ENCODE measurements around the gene COG6. TPM values are rescaled to one million over a fixed set of nuclear protein-coding genes. Genes with fewer than 3 reads are reported as not detected.

The COG6 gene
- total and polyA plus RNA-seq, 2 of the 8 experiments (the other 6 are each of a cell fraction or from before 2014, with no cell fraction given) = 8.8 to 22.3 TPM

DNA sequence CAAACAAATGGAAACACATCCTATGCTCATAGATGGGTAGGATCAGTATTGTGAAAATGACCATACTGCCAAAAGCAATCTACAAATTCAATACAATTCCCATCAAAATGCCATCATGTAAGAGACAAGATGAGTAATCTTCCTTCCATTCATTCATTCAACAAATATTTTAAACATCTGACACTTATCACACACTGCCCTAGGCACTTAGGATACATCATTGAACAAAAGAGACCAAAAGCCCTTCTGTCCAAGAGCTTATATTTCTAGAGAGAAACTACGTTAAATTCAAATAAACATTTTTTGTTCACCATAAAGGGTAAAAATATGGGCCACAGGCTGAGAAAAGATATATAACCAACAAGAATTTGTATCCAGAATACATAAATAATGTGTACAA, 32.0 kb upstream of the COG6 start (continued):
- TF ChIP-seq, protein P1, sequence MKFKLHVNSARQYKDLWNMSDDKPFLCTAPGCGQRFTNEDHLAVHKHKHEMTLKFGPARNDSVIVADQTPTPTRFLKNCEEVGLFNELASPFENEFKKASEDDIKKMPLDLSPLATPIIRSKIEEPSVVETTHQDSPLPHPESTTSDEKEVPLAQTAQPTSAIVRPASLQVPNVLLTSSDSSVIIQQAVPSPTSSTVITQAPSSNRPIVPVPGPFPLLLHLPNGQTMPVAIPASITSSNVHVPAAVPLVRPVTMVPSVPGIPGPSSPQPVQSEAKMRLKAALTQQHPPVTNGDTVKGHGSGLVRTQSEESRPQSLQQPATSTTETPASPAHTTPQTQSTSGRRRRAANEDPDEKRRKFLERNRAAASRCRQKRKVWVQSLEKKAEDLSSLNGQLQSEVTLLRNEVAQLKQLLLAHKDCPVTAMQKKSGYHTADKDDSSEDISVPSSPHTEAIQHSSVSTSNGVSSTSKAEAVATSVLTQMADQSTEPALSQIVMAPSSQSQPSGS (IDR thresholded peaks at IDR 0.05; ENCODE audit: low read length) = no peak
